ENCODE data around the gene SMIM1.
"Not testable (repeated sequence)": the region's sequence is repeated elsewhere in the genome, so short reads cannot be mapped to it uniquely, and the experiment has no call there.

The SMIM1 gene

GRCh38 chr1:3772715-3773571 lies at the start of gene SMIM1:
SMIM1 (plus strand) TSS chr1:3772749; CDS start chr1:3775374, 2,625 bp downstream.
- no peaks in the 10 kb centered on the region for H3K9me3 ChIP-seq (ENCODE audit: control insufficient read depth, low read length)
- peak within 1 kb of the TSS; percentile 8 for H3K9ac ChIP-seq (ENCODE audit: low read length)
- H3K27me3 ChIP-seq (ENCODE audit: control insufficient read depth, insufficient read depth, low read length): peaks cover 22% of the 10 kb centered on the region
- H3K4me3 ChIP-seq (ENCODE audit: low read length): no peak within 1 kb of the TSS
- H3K4me1 ChIP-seq (ENCODE audit: control insufficient read depth, insufficient read depth, low read length): peaks cover 23% of the 10 kb centered on the region
- H3K36me3 ChIP-seq (ENCODE audit: control insufficient read depth, insufficient read depth, low read length): no peaks in the 10 kb centered on the region

- no peaks in the 10 kb centered on the region for H3K4me1 ChIP-seq (ENCODE audit: control insufficient read depth, insufficient read depth, low read length)
- peaks cover 20% of the 10 kb centered on the region for H3K27me3 ChIP-seq (ENCODE audit: control insufficient read depth, insufficient read depth, low read length)
- H3K9me3 ChIP-seq (ENCODE audit: control insufficient read depth, low read length): no peaks in the 10 kb centered on the region
- no peaks in the 10 kb centered on the region for H3K36me3 ChIP-seq (ENCODE audit: control insufficient read depth, insufficient read depth, low read length)
- H3K4me3 ChIP-seq (ENCODE audit: low read length): no peak overlapping the region
- H3K9ac ChIP-seq (ENCODE audit: low read length): no peak overlapping the region
These were observed 49.7 kb upstream of the SMIM1 start for GRCh38 chr1:3722846-3723245.

- H3K27me3 ChIP-seq (ENCODE audit: control insufficient read depth, insufficient read depth, low read length): peaks cover 15% of the 10 kb centered on the region
- not testable (repeated sequence) for H3K9ac ChIP-seq (ENCODE audit: low read length); H3K4me1 ChIP-seq (ENCODE audit: control insufficient read depth, insufficient read depth, low read length)
These were observed 48.0 kb upstream of the SMIM1 start for GRCh38 chr1:3724416-3725030.

GRCh38 chr1:3725366-3725765 lies 47.2 kb upstream of the SMIM1 start:
- no peak overlapping the region for H3K4me3 ChIP-seq (ENCODE audit: low read length)
- H3K27me3 ChIP-seq (ENCODE audit: control insufficient read depth, insufficient read depth, low read length): peaks cover 15% of the 10 kb centered on the region
- no peaks in the 10 kb centered on the region for H3K4me1 ChIP-seq (ENCODE audit: control insufficient read depth, insufficient read depth, low read length)
- H3K36me3 ChIP-seq (ENCODE audit: control insufficient read depth, insufficient read depth, low read length): no peaks in the 10 kb centered on the region
- no peaks in the 10 kb centered on the region for H3K9me3 ChIP-seq (ENCODE audit: control insufficient read depth, low read length)
- no peak overlapping the region for H3K9ac ChIP-seq (ENCODE audit: low read length)

More at GRCh38 chr1:3724416-3725030, 48.0 kb upstream of the SMIM1 start:
- H3K36me3 ChIP-seq (ENCODE audit: control insufficient read depth, insufficient read depth, low read length); H3K4me3 ChIP-seq (ENCODE audit: low read length); H3K9me3 ChIP-seq (ENCODE audit: control insufficient read depth, low read length): not testable (repeated sequence)

- H3K4me1 ChIP-seq (ENCODE audit: control insufficient read depth, insufficient read depth, low read length): no peaks in the 10 kb centered on the region
- no peak overlapping the region for H3K4me3 ChIP-seq (ENCODE audit: low read length)
- H3K27me3 ChIP-seq (ENCODE audit: control insufficient read depth, insufficient read depth, low read length): peaks cover 26% of the 10 kb centered on the region
- no peaks in the 10 kb centered on the region for H3K36me3 ChIP-seq (ENCODE audit: control insufficient read depth, insufficient read depth, low read length)
- H3K9me3 ChIP-seq (ENCODE audit: control insufficient read depth, low read length): no peaks in the 10 kb centered on the region
- H3K9ac ChIP-seq (ENCODE audit: low read length): no peak overlapping the region
These were observed 45.3 kb upstream of the SMIM1 start for GRCh38 chr1:3727042-3727824.

GRCh38 chr1:3727825-3728776 lies 44.4 kb upstream of the SMIM1 start:
- H3K36me3 ChIP-seq (ENCODE audit: control insufficient read depth, insufficient read depth, low read length): no peaks in the 10 kb centered on the region
- H3K27me3 ChIP-seq (ENCODE audit: control insufficient read depth, insufficient read depth, low read length): peaks cover 34% of the 10 kb centered on the region
- H3K9me3 ChIP-seq (ENCODE audit: control insufficient read depth, low read length): no peaks in the 10 kb centered on the region
- H3K9ac ChIP-seq (ENCODE audit: low read length): no peak overlapping the region
- H3K4me3 ChIP-seq (ENCODE audit: low read length): no peak overlapping the region
- no peaks in the 10 kb centered on the region for H3K4me1 ChIP-seq (ENCODE audit: control insufficient read depth, insufficient read depth, low read length)

- no peaks in the 10 kb centered on the region for H3K9me3 ChIP-seq (ENCODE audit: control insufficient read depth, low read length)
- H3K27me3 ChIP-seq (ENCODE audit: control insufficient read depth, insufficient read depth, low read length): peaks cover 36% of the 10 kb centered on the region
These were observed 42.7 kb upstream of the SMIM1 start for GRCh38 chr1:3729594-3730542.

GRCh38 chr1:3730543-3731247 lies 41.9 kb upstream of the SMIM1 start:
- Histone ChIP-seq H3K9me3 (ENCODE audit: control insufficient read depth, low read length) (no peaks in the 10 kb centered on the region), H3K4me3 (ENCODE audit: low read length) (no peak overlapping the region), H3K4me1 (ENCODE audit: control insufficient read depth, insufficient read depth, low read length) (no peaks in the 10 kb centered on the region), H3K36me3 (ENCODE audit: control insufficient read depth, insufficient read depth, low read length) (no peaks in the 10 kb centered on the region), H3K9ac (ENCODE audit: low read length) (no peak overlapping the region), H3K27me3 (ENCODE audit: control insufficient read depth, insufficient read depth, low read length) (peaks cover 36% of the 10 kb centered on the region)

More at GRCh38 chr1:3729594-3730542, 42.7 kb upstream of the SMIM1 start:
- no peaks in the 10 kb centered on the region for H3K4me1 ChIP-seq (ENCODE audit: control insufficient read depth, insufficient read depth, low read length)
- no peak overlapping the region for H3K4me3 ChIP-seq (ENCODE audit: low read length)
- H3K36me3 ChIP-seq (ENCODE audit: control insufficient read depth, insufficient read depth, low read length): no peaks in the 10 kb centered on the region
- no peak overlapping the region for H3K9ac ChIP-seq (ENCODE audit: low read length)

GRCh38 chr1:3731583-3732433 lies 40.7 kb upstream of the SMIM1 start:
- peaks cover 36% of the 10 kb centered on the region for H3K27me3 ChIP-seq (ENCODE audit: control insufficient read depth, insufficient read depth, low read length)

More at GRCh38 chr1:3731583-3732433, 40.7 kb upstream of the SMIM1 start:
- Histone ChIP-seq H3K36me3 (ENCODE audit: control insufficient read depth, insufficient read depth, low read length) (no peaks in the 10 kb centered on the region), H3K4me3 (ENCODE audit: low read length) (no peak overlapping the region), H3K9ac (ENCODE audit: low read length) (no peak overlapping the region), H3K9me3 (ENCODE audit: control insufficient read depth, low read length) (no peaks in the 10 kb centered on the region), H3K4me1 (ENCODE audit: control insufficient read depth, insufficient read depth, low read length) (no peaks in the 10 kb centered on the region)

All from mucosa of stomach (tissue), 1 donor.